Inferior parietal cortex (tissue), 1 donor: ENCODE results near the gene ADAMTSL3.
"Not testable (repeated sequence)": the region's sequence is repeated elsewhere in the genome, so short reads cannot be mapped to it uniquely, and the experiment has no call there.

Experiments
- DNase-seq: peaks from one replicate; pipeline ENCODE4 v3.0.0-alpha.2; 2016; ENCODE audit errors: extremely low spot score

ADAMTSL3 gene

DNA sequence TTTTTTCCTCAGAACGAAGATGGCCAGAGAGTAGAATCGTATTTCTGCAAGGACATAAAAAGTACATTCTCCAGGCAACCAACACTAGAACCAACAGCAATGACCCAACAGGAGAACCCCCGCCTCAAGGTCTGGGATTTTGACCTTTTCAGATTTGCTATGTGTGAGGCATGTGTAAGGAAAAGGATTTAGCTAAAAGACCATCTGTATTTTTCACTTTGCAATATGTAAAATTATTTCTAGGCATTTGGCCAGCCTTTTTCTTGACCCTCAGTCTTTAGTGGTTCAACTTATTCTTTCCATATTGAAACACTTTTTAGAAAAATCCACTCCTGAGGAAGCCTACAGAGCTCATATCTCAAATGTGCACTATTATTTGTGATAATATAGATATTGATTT, 362.4 kb downstream of the ADAMTSL3 start:
- no peak for DNase-seq

DNA sequence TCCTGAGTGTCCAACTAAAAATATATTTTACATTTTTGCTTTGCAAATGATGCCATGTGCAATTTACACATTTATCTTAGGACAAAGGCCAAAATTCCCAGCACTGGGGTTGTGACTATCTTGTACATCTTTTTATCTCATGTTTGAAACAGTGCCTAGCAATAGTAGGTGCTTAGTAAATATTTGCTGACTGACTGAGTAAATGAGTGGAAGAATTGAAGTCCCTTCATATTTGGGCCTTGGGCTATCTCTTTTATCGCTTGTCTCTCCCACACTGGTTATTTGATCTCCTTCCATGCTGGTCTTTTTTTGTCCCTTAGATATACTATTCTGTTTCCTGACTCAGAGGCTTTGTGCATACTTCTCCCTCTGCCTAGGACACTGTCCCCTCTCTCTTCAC, 368.6 kb downstream of the ADAMTSL3 start:
- no peak for DNase-seq

DNA sequence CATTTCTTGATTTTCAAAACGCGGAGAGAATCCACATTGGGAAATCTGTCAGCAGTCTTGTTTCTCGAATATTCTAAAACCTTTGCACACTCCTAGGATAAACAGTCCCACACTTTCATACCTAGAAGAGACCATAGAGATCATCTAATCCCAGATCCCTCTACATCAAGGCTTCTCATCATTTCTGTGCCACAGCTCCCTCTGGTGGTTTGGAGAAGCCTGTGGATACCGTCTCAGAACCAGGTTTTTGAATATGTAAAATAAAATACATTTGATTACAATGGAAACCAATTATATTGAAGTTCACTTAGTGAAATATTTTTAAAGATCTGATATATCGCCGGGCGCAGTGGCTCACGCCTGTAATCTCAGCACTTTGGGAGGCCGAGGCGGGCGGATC, 369.7 kb downstream of the ADAMTSL3 start:
- no peak for DNase-seq

DNA sequence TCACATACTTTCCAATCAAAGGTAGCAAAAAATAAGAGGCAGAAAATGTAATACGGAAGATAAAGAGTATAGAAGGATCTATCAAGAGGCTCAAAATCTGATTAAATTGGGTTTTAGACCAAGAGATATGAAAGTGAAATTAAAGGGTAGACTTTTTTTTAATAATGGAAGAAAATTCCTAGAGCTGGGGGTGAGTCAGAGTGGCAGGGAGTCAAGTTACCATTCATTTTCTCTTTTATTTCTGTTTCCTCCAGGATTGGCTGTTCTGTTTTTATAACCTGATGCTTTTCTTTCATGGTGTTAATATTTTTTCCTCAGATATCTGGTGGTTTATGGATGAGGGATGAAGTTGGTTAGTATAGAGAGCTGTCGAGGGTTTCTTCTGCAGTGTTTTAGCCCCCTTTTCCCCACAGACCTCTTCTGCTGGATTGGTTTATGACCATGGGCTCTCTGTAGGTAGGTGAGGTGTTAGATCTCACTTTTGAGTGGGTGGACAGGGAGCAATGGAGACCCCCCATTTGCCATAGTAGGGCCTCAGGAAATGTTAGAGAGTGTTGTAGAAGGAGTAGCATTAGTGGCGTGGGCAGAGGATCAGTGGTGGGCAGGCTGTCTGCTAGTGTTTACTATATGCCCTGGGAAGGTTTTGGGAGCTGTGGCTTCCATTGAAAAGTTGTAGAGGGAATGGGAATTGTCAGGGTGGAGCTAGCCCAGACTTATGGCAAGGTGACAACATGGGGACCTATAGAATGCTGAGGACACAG, 380.1 kb downstream of the ADAMTSL3 start:
- DNase-seq = no peak

DNA sequence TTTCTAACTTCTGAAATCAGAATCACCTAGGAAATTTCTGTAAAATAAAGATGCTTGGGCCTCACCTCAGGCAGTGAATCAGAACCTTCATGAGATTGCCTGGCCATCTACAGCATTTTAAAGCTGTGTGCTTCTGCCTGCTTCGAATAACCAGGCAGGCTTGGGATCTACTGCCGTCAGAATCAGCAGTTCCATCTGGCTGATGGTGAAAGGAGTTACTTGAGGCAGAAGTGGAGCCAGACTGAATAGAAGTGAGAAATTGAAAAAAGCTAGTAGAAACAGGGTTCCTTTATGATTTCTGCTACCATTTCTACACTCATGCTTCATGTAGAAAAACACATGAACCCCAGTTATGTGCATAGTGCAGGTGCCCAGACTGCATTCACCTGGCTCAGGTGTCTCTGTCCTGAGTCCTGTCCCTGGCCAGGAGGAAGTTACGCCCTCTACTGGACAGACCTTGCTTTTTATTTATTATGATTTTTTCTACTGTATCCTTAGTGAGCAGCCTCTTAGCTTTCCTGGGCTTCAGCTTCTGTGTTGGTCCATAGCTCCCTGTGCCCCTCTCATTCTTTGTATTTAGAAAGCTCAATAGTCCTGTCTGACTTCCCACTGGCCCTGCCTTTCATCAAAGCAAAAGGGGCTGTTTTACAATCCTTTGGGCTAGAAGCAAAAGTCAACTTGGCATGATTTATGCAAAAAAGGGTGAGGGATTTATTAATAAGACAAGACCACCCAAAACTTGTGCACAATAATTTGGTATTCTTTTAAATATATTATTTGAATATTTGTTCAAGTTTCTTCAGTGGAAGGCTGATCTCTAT, 380.9 kb downstream of the ADAMTSL3 start:
- no peak for DNase-seq

DNA sequence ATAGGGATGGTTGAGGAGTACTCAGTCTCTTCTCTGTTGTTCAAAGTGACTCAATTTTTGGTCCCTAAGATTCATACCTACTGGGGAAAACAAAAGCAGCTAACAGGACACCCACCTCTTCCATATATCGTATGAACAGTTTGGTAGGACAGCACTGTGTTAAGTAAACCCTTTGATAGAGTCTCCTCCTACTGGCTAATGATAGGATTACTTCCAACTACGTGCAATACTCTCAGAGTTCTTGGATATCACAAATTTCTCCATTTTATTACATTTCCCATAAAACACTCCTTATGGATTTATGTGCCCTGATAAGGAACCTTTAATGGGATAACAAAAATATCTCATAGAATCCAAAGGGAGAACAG, 381.5 kb downstream of the ADAMTSL3 start:
- peak; percentile 43 for DNase-seq

DNA sequence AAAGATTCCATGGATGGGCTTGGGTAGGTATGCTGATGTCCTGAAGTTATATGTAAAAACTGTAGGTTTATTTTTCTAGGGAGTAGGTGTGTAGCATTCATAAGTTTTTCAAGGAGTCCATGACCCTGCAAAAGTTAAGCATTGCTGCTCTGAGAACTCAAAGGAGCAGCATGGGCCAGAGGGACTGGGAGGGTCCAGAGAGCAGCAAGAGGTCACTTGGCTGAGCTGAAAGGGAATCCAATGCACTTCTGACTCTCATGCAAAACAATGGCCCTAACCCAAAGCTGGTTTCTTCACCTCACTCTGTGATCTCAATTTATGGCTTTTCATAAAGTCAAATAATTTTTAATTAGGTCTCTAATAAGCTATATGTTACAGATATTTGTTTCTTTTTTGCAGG, 383.4 kb downstream of the ADAMTSL3 start:
- DNase-seq = no peak

DNA sequence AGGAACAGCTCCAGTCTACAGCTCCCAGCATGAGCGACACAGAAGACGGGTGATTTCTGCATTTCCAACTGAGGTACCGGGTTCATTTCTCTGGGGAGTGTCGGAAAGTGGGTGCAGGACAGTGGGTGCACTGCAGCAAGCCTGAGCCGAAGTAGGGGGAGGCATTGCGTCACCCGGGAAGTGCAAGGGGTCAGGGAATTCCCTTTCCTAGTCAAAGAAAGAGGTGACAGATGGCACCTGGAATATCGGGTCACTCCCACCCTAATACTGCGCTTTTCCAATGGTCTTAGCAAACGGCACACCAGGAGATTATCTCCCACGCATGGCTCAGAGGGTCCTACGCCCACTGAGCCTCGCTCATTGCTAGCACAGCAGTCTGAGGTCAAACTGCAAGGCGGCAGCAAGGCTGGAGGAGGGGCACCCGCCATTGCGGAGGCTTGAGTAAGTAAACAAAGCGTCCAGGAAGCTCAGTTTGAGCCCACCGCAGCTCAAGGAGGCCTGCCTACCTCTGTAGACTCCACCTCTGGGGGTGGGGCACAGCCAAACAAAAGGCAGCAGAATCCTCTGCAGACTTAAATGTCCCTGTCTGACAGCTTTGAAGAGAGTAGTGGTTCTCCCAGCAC, 388.6 kb downstream of the ADAMTSL3 start:
- not testable (repeated sequence) for DNase-seq

DNA sequence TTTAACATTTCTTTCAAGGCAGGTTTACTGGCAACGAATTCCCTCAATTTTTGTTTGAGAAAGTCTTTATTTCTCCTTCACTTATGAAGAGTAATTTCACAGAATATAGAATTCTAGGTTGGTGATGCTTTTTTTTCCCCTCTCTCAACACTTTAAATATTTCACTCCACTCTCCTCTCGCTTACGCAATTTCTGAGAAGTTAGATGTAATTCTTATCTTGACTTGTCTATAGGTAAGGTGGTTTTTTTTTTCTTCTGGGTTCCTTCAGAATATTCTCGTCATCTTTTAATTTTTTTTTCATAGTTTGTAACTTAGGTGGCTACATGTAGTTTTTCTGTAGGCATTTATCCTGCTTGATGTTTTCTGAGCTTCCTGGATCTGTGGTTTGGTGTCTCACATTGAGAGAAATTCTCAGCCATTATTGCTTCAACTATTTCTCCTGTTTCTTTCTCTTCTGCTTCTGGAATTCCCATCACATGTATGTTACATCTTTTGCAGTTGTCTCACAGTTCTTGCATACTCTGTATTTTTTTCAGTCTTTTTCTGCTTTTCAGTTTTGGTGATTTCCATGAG, 392.2 kb downstream of the ADAMTSL3 start:
- no peak for DNase-seq

DNA sequence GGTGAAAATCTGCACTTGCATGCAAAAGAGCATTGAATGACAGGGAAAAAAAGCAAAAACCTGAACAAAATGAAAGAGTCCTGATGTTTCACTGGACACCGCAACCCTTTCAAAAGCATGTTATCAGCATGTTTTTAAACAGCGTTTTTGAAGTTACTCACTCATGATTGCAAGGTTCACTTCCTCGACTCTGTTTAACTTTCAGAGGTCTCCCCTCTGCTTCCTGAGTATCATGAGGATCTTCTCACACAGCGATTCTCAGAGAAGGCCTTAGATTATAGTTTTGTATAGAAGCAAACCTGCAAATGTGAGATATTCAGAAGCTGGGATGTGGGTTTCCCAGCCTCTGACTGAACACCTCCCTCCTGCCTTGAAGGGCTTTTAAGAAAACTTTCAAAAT, 395.6 kb downstream of the ADAMTSL3 start:
- not testable (repeated sequence) for DNase-seq

DNA sequence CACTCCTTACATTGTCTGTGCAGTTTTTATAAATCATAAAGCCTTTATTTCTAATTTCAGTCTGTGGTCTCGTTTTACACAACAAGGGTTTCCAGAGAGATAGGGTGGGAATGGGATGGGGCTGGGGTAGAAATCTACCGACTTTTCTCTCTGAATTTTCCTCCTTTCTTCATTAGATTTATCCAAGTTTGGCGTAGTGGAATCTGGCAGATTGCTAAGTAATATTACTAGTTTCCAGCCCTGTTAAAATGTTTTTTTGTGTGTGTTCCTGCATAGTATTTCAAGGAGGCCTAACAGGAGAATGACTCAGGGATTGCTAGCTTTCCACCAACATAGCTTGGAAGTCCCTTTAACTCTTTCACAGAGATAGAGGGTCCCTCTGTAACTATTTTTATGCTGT, 396.2 kb downstream of the ADAMTSL3 start:
- no peak for DNase-seq

DNA sequence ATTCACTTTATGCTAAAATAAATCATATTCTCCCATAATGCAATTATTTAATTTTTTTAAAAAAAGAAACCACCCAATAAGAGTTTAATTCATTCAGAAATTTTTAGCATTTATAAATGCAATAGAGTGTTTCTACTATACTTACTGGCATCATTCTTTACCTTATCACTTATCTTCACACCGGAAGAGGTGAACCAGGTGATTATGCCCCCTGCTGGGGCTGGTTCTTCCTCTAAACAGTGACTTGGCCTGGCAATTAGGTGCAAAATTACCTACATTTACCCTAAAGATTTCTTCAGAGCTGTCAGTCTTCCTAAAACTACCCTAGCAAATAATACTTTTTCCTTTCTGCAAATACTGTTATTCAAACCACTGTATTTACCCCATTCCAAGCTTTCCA, 397.2 kb downstream of the ADAMTSL3 start:
- DNase-seq = not testable (repeated sequence)

DNA sequence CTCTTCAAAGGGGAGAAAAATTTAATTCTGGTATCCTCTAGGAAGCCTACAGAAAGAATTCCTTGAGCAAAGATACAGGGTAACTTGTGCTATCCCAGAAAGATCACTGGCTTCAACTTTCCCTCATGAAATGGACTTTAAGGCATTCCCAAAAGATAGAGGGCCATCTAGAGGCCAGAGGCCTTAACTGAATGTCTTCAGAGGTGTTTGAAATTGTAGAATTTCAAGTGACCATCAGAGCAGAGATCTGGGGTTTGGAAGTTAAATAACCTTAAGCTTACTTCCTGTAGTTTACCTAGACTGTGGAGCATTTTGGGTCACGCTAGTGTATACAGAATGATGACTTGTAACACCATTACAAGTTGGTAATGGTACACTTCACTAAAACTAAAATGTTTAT, 400.6 kb downstream of the ADAMTSL3 start:
- not testable (repeated sequence) for DNase-seq

DNA sequence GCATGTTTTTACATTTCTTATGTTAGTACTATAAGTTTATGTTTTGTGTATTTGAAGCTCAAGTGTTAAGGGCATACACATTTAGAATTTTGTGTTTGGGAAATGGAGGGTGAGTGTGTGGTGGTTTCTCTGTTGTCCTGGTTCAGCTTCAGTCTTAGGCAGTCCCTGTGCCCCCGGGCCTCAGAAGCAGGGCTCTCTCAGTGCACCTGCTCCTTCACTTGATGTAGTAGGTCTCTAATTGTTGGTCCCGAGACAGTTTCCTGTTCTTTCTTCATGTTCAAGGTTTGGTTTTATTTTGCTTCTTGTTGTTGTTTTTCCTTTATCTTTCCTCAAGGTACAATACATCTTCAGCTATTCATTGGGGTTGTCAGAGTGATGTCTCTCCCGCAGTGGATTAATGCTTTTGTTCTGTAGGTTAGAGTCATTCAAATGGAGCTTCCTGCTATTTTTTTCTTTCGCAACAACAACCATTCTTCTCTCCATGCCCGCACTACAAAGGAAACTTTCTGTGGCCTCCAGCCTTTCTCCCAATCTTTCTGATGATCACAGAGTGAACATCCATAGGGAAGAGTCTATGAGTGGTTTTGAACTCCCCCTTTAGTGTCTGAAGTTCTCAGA, 403.9 kb downstream of the ADAMTSL3 start:
- DNase-seq = no peak

DNA sequence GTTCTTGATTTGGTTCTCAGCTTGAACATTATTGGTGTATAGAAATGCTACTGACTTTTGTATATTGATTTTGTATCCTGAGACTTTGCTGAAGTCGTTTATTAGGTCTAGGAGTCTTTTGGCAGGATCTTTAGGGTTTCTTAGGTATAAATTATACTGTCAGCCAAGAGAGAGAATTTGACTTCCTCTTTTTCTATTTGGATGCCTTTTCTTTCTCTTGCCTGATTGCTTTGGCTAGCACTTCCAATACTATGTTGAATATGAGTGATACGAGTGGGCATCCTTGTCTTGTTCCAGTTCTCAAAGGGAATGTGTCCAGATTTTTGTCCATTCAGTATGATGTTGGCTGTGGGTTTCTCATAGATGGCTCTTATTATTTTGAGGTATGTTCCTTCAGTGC, 409.8 kb downstream of the ADAMTSL3 start:
- DNase-seq = not testable (repeated sequence)

DNA sequence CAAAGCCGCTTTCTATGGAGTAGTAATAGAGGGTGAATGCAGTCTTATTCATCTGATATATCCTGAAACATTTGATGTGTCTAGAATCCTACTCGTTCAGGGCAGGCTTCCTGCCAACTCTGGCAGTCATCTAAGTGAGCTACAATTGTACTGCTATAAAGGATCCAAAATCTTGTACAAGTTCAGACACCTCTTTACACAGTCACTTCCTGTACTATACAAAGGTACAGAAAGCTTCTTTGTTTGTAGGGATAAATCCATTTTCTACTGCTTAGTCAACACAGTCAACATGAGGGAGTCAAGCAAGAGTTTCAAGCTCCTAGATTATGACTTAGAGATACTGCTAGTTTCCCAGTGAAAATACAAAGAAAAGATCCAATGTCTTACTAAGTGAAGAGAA, 414.8 kb downstream of the ADAMTSL3 start:
- DNase-seq = not testable (repeated sequence)

DNA sequence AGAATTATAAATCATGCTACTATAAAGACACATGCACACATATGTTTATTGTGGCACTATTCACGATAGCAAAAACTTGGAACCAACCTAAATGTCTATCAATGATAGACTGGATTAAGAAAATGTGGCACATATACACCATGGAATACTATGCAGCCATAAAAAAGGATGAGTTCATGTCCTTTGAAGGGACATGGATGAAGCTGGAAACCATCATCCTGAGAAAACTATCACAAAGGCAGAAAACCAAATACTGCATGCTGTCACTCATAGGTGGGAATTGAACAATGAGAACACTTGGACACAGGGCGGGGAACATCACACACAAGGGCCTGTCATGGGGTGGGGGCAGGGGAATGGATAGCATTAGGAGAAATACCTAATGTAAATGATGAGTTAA, 424.1 kb downstream of the ADAMTSL3 start:
- not testable (repeated sequence) for DNase-seq

DNA sequence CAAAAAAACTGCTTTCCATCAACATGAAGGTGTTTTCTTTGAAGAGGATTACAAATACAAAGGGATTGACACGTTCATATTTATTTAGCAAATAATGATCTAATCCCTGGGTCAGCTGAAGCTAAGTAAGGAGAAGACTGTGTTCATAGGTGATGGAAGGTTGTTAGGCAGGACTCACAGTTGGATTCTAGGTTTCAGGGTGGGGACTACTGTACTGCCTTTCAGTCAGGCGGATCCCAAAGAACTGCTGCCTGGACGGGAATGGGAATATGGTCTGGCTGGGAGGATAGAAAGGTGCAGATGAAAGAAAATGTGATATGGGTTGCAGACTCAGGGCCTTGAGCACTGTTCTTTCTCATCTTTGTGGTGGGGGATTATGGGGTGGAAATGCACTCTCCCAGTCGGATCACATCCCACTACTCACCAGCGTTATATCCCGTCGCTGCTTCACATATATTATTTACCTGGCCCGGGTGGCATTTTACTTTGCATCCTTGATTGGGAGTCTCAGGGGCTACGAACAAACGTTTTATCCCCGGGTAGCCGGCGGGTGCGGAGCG, 425.5 kb downstream of the ADAMTSL3 start:
- DNase-seq = peak; percentile 3

DNA sequence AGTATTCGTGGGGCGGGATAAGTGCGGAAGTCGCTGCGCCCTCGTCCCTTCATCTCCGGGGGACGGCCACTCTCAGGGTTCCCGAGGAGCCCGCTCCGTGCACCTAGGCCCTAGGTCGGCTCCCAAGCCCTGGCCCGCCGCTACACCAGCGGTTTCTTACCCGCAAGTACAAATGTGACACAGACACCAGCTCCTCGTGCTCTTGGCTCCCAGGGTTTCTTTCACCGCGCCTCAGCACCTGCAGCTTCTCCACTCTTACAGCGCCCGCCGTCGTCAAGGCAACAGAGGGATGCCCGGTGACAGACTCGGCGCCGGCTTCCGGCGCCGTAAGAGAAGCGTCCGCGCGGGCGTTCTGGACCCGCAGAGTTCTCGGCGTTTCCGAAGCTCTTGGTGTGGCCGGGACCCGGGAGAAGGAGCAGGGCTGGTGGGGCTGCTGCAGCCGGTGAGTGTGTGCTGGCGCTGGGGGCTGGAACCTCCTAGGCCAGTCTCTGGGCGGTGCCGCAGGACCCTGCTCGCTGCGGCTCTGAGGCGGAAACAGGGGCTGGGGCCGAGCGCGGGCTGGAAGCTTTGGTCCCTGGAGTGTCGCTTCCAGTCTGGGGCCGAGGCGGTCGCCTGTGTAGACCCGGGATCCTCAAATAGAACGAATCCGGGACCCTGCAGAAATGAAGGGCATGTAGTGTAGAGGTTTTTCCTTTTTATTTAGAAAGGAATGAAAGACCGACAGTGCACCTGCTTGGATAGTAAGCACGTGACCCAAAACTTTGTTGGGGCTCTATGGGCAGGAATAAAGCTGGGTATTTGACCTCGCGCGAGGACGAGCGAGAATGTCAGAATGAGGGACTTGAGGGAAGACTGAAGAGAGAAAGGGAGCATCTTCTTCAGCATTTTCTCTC, 426.2 kb downstream of the ADAMTSL3 start:
- peak; percentile 34 for DNase-seq

DNA sequence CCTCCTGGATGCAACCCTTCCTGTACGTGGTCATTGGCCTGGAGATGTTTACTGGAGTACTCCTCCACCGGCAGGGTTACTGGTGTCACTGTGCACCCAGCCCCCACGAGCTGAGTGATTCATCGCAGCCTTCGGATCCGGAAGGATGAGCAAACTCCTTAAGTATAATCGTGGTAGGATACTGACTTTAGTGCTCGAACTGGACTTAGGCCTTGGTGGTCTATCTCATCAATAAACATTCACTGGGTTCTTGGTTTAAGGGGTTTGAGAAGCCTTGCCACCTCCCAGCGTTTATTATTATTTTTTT, 426.8 kb downstream of the ADAMTSL3 start:
- DNase-seq = not testable (repeated sequence)
